22Rv1 (cell line): ENCODE measurements around the gene SLC2A4RG.
"Not testable (repeated sequence)": the region's sequence is repeated elsewhere in the genome, so short reads cannot be mapped to it uniquely, and the experiment has no call there.

Experiments
- H3K27ac ChIP-seq: fragments of 450-650 bp; 2 replicates; pipeline ENCODE4 v1.5.1; 2017
- ZFX ChIP-seq: fragments of 450-650 bp; IDR thresholded peaks from 2 replicates; pipeline ENCODE4 v1.6.1; 2017; ENCODE audit warnings: antibody characterized with exemption, borderline replicate concordance
- TF ChIP-seq, protein P1 (sequence below): fragments of 450-650 bp; IDR thresholded peaks from 2 replicates; pipeline ENCODE4 v1.5.1; 2017; ENCODE audit warnings: mild to moderate bottlenecking

SLC2A4RG gene

GRCh38 chr20:63774306-63774705 is 34.7 kb downstream of the SLC2A4RG start:
- TF ChIP-seq ZFX: no peak
- TF ChIP-seq, protein P1, sequence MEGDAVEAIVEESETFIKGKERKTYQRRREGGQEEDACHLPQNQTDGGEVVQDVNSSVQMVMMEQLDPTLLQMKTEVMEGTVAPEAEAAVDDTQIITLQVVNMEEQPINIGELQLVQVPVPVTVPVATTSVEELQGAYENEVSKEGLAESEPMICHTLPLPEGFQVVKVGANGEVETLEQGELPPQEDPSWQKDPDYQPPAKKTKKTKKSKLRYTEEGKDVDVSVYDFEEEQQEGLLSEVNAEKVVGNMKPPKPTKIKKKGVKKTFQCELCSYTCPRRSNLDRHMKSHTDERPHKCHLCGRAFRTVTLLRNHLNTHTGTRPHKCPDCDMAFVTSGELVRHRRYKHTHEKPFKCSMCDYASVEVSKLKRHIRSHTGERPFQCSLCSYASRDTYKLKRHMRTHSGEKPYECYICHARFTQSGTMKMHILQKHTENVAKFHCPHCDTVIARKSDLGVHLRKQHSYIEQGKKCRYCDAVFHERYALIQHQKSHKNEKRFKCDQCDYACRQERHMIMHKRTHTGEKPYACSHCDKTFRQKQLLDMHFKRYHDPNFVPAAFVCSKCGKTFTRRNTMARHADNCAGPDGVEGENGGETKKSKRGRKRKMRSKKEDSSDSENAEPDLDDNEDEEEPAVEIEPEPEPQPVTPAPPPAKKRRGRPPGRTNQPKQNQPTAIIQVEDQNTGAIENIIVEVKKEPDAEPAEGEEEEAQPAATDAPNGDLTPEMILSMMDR: no peak

GRCh38 chr20:63775096-63775978 is 35.8 kb downstream of the SLC2A4RG start:
- no peak overlapping the region for H3K27ac ChIP-seq
- TF ChIP-seq, protein P1: peak; percentile 92
- TF ChIP-seq ZFX: no peak

More at GRCh38 chr20:63774306-63774705, 34.7 kb downstream of the SLC2A4RG start:
- H3K27ac ChIP-seq: no peak overlapping the region

DNA sequence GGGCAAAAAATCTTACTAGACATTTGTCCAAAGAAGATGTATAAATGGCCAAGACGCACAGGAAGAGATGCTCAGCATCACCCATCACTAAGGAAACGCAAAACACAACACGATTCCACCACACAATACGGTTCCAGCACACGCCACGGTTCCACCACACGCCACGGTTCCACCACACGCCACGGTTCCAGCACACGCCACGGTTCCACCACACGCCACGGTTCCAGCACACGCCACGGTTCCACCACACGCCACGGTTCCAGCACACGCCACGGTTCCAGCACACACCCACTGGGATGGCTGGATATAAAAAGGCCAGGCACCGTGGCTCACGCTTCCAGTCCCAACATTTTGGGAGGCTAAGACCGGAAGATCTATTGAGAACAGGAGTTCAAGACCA is 37.3 kb downstream of the SLC2A4RG start:
- H3K27ac ChIP-seq: not testable (repeated sequence)

DNA sequence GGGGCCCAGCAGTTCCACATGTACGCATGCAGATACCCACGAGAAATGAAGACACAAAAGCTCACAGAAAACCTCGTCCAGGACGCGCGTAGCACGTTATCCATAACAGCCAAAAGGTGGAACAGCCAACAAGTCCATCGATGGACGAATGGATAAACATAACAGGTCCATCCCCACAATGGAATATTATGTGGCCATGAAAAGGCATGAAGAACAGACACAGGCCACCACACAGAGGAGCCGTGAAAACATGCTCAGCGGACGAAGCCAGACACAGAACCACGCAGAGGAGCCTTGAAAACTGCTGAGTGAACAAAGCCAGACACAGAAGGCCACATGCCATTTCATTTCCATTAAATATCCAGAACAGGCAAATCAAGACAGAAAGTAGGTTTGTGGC is 38.0 kb downstream of the SLC2A4RG start:
- H3K27ac ChIP-seq: no peak overlapping the region
- no peak for TF ChIP-seq ZFX
- TF ChIP-seq, protein P1: no peak

GRCh38 chr20:63778034-63778752 is 38.6 kb downstream of the SLC2A4RG start:
- TF ChIP-seq ZFX: no peak
- TF ChIP-seq, protein P1: no peak
- no peak overlapping the region for H3K27ac ChIP-seq

GRCh38 chr20:63778857-63779256 is 39.3 kb downstream of the SLC2A4RG start:
- H3K27ac ChIP-seq: no peak overlapping the region
- no peak for TF ChIP-seq ZFX
- TF ChIP-seq, protein P1: 0 out of 2 replicates have a peak, but pooled peaks have one; percentile 6

DNA sequence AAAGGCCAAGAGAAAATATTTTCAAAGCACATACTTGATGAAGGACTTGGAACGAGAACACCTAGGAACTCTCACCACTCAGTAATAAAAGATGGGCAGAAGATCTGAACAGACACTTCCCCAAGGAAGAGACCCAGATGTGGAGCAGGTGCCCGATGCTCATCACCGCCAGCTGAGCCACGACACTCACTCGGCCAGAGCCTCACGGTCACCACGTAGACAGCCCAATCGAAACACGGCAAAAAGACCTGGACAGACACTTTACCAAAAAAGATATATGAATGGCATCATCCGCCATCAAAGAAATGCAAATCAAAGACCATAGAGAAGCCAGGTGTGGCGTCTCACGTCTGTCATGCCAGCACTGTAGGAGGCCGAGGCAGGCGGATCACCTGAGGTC is 41.6 kb downstream of the SLC2A4RG start:
- H3K27ac ChIP-seq: no peak overlapping the region
- TF ChIP-seq, protein P1: no peak
- no peak for TF ChIP-seq ZFX
